Fibroblast of villous mesenchyme (primary cell): Measurements from ENCODE around the gene GULP1. TPM values are rescaled to one million over a fixed set of nuclear protein-coding genes. Genes with fewer than 3 reads are reported as not detected.

Experiments
- DNase-seq: peaks from one replicate; pipeline ENCODE4 v3.0.0-alpha.2; 2010; ENCODE audit warnings: low read depth
- H3K4me3 ChIP-seq: 2 replicates; pipeline ENCODE4 v1.5.1; 2011; ENCODE audit warnings: low read depth, mild to moderate bottlenecking, low read length
- CTCF ChIP-seq: IDR thresholded peaks from 2 replicates; pipeline ENCODE4 v1.5.1; 2012; ENCODE audit warnings: low read depth, mild to moderate bottlenecking, low read length; ENCODE audit not compliant: insufficient read depth
- total RNA-seq: library from RNA; depleted of rRNA; stranded (reverse); fragments of >200 nt; gene quantifications from 2 replicates; pipeline ENCODE4 v1.2.3, GENCODE V29; 2012

GULP1 gene
- total RNA-seq, 1 donor, result 53.1 TPM

GRCh38 chr2:188406414-188406813 is 114.7 kb downstream of the GULP1 start:
- no peak overlapping the region for H3K4me3 ChIP-seq
- no peak for DNase-seq

GRCh38 chr2:188410504-188411235 is 119.0 kb downstream of the GULP1 start:
- H3K4me3 ChIP-seq, result no peak overlapping the region
- no peak for TF ChIP-seq CTCF
- peak; percentile 74 for DNase-seq

More at GRCh38 chr2:188406414-188406813, 114.7 kb downstream of the GULP1 start:
- no peak for TF ChIP-seq CTCF

- DNase-seq, result no peak
- H3K4me3 ChIP-seq, result no peak overlapping the region
- TF ChIP-seq CTCF, result no peak
Measured at GRCh38 chr2:188412190-188412589, 120.5 kb downstream of the GULP1 start.

GRCh38 chr2:188414411-188414810 is 122.7 kb downstream of the GULP1 start:
- peak; percentile 59 for DNase-seq
- no peak for TF ChIP-seq CTCF

GRCh38 chr2:188414869-188415753 is 123.4 kb downstream of the GULP1 start:
- DNase-seq, result peak; percentile 47
- no peak overlapping the region for H3K4me3 ChIP-seq
- TF ChIP-seq CTCF, result no peak

More at GRCh38 chr2:188414411-188414810, 122.7 kb downstream of the GULP1 start:
- no peak overlapping the region for H3K4me3 ChIP-seq

- no peak overlapping the region for H3K4me3 ChIP-seq
- no peak for TF ChIP-seq CTCF
- DNase-seq, result no peak
Measured at GRCh38 chr2:188415754-188416083, 124.0 kb downstream of the GULP1 start.
